Measurements from ENCODE around the gene SLC22A9.

DNA sequence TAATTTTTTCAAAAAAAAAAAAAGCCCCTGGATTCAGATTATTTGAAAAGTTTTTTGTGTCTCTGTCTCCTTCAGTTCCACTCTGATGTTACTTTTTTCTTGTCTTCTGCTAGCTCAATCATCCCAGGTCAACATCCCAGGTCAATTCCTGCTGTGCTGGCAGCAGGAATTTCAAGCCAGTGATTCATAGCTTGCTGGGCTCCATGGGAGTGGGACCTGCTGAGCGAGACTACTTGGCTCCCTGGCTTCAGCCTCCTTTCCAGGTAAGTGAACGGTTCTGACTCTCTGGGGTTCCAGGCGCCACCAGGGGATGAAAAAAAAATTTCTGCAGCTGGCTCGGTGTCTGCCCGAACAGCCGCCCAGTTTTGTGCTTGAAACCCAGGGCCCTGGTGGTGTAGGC is 90.0 kb downstream of the SLC22A9 start:
- TF ChIP-seq POLR2A (IDR thresholded peaks at IDR 0.05) (no peak), POLR2AphosphoS5 (IDR thresholded peaks at IDR 0.05) (no peak), EP300 (IDR thresholded peaks at IDR 0.05) (no peak)
- TF ChIP-seq, protein P1, sequence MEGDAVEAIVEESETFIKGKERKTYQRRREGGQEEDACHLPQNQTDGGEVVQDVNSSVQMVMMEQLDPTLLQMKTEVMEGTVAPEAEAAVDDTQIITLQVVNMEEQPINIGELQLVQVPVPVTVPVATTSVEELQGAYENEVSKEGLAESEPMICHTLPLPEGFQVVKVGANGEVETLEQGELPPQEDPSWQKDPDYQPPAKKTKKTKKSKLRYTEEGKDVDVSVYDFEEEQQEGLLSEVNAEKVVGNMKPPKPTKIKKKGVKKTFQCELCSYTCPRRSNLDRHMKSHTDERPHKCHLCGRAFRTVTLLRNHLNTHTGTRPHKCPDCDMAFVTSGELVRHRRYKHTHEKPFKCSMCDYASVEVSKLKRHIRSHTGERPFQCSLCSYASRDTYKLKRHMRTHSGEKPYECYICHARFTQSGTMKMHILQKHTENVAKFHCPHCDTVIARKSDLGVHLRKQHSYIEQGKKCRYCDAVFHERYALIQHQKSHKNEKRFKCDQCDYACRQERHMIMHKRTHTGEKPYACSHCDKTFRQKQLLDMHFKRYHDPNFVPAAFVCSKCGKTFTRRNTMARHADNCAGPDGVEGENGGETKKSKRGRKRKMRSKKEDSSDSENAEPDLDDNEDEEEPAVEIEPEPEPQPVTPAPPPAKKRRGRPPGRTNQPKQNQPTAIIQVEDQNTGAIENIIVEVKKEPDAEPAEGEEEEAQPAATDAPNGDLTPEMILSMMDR (IDR thresholded peaks at IDR 0.05), result no peak

All from sigmoid colon (tissue), 4 donors.